Subcutaneous adipose tissue (tissue), 4 donors: ENCODE data around the gene RAP1GDS1. TPM values are rescaled to one million over a fixed set of nuclear protein-coding genes. Genes with fewer than 3 reads are reported as not detected.

Source experiments
- total RNA-seq, 4 donors: library from RNA; depleted of rRNA; stranded (reverse); fragments of >200 nt; gene quantifications; one replicate each; pipeline ENCODE4 v1.1.0, GENCODE V29; 2016
- TF ChIP-seq, protein P1 (sequence below): fragments of 450-650 bp; IDR thresholded peaks from one replicate; pipeline ENCODE4 v1.5.1; 2016; ENCODE audit warnings: low read depth, mild to moderate bottlenecking, control low read depth, antibody characterized with exemption, moderate library complexity

The RAP1GDS1 gene
- total RNA-seq, 4 donors from 2014 or later, result 32.2 to 62.4 (median 40.3) TPM

DNA sequence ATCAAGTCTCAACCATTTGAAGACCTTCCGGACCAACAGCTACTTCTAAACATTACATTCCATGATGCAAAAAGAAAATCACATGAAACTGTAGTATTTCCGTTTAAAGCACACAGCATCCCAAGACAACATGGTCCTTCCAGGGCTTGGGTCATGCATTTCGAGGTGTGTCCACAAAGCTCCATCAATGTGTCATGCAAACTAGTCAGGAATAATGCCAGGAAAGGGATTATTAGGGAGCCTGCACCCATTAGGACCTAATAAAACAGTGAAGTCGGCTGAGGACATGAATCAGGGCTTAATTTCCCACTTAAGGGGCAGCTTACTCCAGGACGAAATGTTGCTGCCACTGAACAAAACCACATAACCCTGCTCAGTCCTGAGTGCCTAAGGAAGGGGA is 219.4 kb downstream of the RAP1GDS1 start:
- TF ChIP-seq, protein P1, sequence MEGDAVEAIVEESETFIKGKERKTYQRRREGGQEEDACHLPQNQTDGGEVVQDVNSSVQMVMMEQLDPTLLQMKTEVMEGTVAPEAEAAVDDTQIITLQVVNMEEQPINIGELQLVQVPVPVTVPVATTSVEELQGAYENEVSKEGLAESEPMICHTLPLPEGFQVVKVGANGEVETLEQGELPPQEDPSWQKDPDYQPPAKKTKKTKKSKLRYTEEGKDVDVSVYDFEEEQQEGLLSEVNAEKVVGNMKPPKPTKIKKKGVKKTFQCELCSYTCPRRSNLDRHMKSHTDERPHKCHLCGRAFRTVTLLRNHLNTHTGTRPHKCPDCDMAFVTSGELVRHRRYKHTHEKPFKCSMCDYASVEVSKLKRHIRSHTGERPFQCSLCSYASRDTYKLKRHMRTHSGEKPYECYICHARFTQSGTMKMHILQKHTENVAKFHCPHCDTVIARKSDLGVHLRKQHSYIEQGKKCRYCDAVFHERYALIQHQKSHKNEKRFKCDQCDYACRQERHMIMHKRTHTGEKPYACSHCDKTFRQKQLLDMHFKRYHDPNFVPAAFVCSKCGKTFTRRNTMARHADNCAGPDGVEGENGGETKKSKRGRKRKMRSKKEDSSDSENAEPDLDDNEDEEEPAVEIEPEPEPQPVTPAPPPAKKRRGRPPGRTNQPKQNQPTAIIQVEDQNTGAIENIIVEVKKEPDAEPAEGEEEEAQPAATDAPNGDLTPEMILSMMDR, result no peak

DNA sequence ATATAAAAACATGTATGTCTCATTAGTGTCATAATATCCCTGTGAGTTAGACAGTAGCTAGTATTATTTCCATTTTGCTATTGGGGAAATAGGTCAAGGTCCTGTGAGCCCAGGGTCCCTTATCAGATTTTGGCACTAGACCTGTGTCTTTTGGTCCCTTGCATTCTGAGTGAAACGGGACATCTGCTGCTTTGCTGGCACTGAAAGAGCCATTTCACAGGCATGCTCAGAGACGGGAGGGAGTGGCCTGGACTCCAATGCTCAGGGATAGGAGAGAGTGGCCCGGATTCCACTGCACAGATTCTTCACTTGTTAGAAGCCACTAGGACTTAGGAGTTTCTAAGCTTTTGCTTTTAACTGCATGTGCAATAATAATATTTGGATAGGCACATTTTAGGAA is 220.0 kb downstream of the RAP1GDS1 start:
- TF ChIP-seq, protein P1, result no peak

DNA sequence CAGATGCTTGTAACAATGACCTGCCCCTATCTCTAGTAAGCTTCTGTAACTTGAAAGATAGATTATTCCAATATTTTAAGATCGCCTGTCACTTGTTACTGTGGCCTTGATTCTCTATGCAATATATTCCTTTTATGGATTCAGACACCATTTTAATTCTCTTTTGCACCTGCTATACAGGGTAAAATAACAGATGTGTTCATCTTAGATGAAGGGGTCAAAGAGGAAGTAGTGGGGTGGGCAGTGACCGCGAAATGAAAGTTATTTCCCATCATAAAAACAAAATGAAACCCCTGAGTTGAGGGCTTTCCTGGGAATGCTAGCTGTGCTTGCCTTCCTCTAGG is 221.3 kb downstream of the RAP1GDS1 start:
- TF ChIP-seq, protein P1, result no peak

DNA sequence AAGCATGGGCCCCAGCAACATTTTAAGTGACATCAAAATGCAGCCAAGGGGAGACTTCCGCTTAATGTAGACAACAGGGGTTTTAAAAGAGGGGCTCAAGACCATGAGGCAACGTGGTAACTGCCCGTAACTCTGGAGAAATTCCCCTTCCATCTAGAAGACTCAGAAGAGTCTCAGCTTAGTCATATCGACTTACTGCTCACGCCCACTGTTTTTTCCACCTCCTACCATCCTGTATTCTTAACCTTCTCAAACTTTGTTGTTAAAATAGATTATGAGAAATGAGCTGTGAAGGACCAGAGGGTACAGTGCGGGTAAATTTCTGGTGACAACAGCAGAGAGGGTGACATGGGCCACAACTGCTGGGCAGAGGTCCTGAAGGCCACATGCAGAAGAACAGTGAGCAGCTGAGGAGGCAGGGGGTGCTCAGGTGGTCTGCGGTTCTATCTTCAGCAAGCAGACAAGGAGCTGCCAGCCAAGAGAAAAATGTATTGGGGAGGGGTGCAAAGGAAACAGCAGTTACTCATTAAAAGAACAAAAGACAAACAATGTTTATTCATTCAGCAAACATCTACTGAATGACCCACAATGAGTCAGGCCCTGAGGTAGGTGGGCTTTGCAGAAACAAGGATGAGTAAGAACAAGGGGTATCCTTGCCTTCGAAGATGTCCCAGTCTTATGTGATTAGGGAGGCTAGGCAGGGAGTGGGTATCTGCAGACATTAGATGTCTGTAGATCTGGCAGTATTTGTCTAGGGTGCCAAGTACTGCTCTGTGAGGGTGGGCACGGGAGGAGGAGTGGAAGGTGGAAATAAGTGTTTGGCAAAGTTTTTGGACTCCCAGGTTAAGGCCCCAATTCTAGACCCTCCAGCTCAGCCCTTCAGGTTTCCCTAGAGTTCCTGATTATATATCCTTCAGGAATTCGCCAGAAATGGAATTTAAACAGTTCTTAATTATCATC is 221.9 kb downstream of the RAP1GDS1 start:
- TF ChIP-seq, protein P1, result no peak

DNA sequence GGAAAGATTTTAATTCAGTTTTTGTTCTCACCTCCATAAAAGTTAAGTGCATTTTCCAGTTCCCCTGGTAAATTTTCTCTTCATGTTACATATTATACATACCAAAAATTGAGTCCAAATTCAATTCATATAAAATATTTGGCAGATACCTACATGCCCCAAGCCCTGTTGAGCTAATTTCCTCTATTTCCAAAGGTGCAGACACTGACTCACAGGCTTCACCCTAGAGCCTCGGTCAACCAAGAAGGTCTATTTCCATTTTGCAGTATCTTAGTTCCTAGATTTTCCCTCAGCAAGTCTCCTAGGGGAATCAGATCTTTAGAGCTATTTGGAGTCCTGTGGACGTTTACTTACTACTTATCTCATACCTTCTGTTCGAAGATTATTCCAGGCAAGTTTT is 222.8 kb downstream of the RAP1GDS1 start:
- TF ChIP-seq, protein P1, result no peak

DNA sequence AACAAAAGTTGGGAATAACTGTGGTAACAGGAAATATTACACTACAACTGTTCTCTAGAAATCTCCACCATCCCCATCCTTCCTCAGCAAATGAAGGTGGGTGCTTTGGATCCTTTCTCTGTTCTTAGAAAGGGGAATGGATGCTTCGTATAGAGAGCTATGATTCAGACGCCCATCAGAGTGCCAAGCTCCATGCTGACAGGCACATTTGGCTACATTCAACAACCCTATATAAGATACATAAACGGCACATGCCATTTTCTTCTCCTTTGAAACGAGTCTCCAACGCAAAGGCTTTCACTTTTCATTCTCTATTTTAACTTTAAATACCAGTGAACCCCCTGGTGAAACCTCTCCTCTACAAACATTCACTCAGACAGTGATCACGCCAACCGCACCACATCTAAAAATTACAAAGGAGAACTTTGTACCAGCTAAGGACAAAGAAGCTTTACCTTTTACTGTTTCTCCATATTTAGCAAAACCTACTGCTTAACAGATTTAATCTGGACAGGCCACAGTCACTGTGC is 224.7 kb downstream of the RAP1GDS1 start:
- TF ChIP-seq, protein P1, result no peak

DNA sequence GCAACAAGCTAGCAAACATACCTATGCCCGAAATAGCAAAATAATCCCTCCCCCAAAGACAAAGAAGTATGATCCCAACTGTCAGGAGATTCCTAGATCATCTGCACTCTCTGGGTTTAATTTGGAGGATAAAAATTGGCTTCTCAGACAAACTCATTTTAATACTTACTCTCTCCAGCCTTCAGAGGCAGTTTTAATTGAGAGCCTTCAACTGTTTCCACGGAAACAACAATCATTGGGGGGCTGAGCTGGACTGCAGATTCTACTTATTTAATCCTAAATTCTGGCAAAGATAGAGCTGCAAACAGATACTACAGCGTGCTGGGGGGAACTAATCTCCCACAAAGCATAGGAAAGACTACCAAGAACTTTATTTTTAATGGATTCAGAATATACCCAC is 229.1 kb downstream of the RAP1GDS1 start:
- TF ChIP-seq, protein P1, result no peak
